PC-9 (cell line): Measurements from ENCODE around the gene HBG1.

Experiments used
- CTCF ChIP-seq: fragments of 200-600 bp; sonication (generic); conservative IDR thresholded peaks from 2 replicates; pipeline ENCODE4 v1.6.1; 2017; ENCODE audit warnings: mixed run types, antibody characterized with exemption, mild to moderate bottlenecking, moderate library complexity
- EZH2 ChIP-seq: fragments of 200-600 bp; sonication (generic); IDR thresholded peaks from 2 replicates; pipeline ENCODE4 v1.8.0; 2017; ENCODE audit warnings: antibody characterized with exemption, low read depth

DNA sequence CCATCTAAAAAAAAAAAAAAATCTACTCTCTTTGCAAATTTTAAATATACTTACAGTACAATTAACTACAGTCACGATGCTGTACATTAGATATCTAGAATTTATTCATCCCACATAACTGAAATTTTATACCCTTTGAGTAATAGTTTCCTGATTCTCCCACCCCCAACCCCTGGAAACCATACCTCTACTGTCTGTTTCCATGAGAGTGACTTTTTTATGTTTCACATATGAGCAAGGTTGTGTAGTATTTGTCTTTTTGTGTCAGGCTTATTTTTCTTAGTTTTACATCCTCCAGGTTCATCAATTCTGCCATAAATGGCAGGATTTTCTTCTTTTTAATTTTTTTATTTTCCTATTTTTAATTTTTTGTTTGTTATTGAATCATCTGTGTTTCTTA is 26.0 kb downstream of the HBG1 start:
- TF ChIP-seq CTCF (no peak), EZH2 (no peak)
